ENCODE data around the gene USP3. TPM values are rescaled to one million over a fixed set of nuclear protein-coding genes. Genes with fewer than 3 reads are reported as not detected.

USP3 gene
- total RNA-seq, 2 donors from 2014 or later = 57.6 to 74.2 TPM

- Histone ChIP-seq H3K9me3 (no peaks in the 10 kb centered on the region), H3K27ac (no peak overlapping the region), H3K36me3 (peaks cover 9% of the 10 kb centered on the region), H3K4me1 (no peaks in the 10 kb centered on the region), H3K4me3 (no peak overlapping the region), H3K9ac (ENCODE audit: low read depth in 2 of 2, low read length in 2 of 2) (no peak overlapping the region), H3K27me3 (no peaks in the 10 kb centered on the region)
- no peak for DNase-seq
- TF ChIP-seq CTCF (IDR thresholded peaks at IDR 0.05) = no peak
- intact Hi-C loops (cut with DNase I) = no loop called here
Measured at GRCh38 chr15:63623232-63623969, 119.0 kb downstream of the USP3 start.

- no peak overlapping the region for H3K27ac ChIP-seq
- H3K9ac ChIP-seq (ENCODE audit: low read depth in 2 of 2, low read length in 2 of 2) = no peak overlapping the region
- H3K9me3 ChIP-seq = no peaks in the 10 kb centered on the region
- no peaks in the 10 kb centered on the region for H3K4me1 ChIP-seq
- intact Hi-C loops (cut with DNase I) = no loop called here
- H3K27me3 ChIP-seq = no peaks in the 10 kb centered on the region
- no peak for TF ChIP-seq CTCF (IDR thresholded peaks at IDR 0.05)
- H3K36me3 ChIP-seq = peaks cover 9% of the 10 kb centered on the region
- no peak for DNase-seq
- H3K4me3 ChIP-seq = no peak overlapping the region
Measured at GRCh38 chr15:63626955-63627354, 122.6 kb downstream of the USP3 start.

GRCh38 chr15:63628123-63628822, 123.9 kb downstream of the USP3 start:
- no peak overlapping the region for H3K9ac ChIP-seq (ENCODE audit: low read depth in 2 of 2, low read length in 2 of 2)
- no peak overlapping the region for H3K4me3 ChIP-seq
- TF ChIP-seq CTCF (IDR thresholded peaks at IDR 0.05) = no peak
- H3K9me3 ChIP-seq = no peaks in the 10 kb centered on the region
- intact Hi-C loops (cut with DNase I) = no loop called here
- no peak for DNase-seq
- no peak overlapping the region for H3K27ac ChIP-seq
- H3K4me1 ChIP-seq = no peaks in the 10 kb centered on the region
- H3K27me3 ChIP-seq = no peaks in the 10 kb centered on the region
- H3K36me3 ChIP-seq = peaks cover 9% of the 10 kb centered on the region

- intact Hi-C loops (cut with DNase I) = no loop called here
- H3K4me3 ChIP-seq = no peak overlapping the region
- H3K9me3 ChIP-seq = no peaks in the 10 kb centered on the region
- H3K4me1 ChIP-seq = no peaks in the 10 kb centered on the region
- DNase-seq = no peak
- no peaks in the 10 kb centered on the region for H3K27me3 ChIP-seq
- H3K9ac ChIP-seq (ENCODE audit: low read depth in 2 of 2, low read length in 2 of 2) = no peak overlapping the region
- TF ChIP-seq CTCF (IDR thresholded peaks at IDR 0.05) = no peak
- no peak overlapping the region for H3K27ac ChIP-seq
- peaks cover 7% of the 10 kb centered on the region for H3K36me3 ChIP-seq
Measured at GRCh38 chr15:63630036-63630751, 125.8 kb downstream of the USP3 start.

- TF ChIP-seq CTCF (IDR thresholded peaks at IDR 0.05) = no peak
- Histone ChIP-seq H3K9ac (ENCODE audit: low read depth in 2 of 2, low read length in 2 of 2) (no peak overlapping the region), H3K36me3 (no peaks in the 10 kb centered on the region)
Measured at GRCh38 chr15:63633312-63633711, 128.9 kb downstream of the USP3 start.

More at GRCh38 chr15:63633312-63633711, 128.9 kb downstream of the USP3 start:
- Histone ChIP-seq H3K4me1 (no peaks in the 10 kb centered on the region), H3K27me3 (no peaks in the 10 kb centered on the region), H3K27ac (no peak overlapping the region), H3K4me3 (no peak overlapping the region), H3K9me3 (no peaks in the 10 kb centered on the region)
- DNase-seq = no peak
- intact Hi-C loops (cut with DNase I) = no loop called here
